NCI-H2107 treated with DMSO at 0.1 percent for 48 hours (cell line): ENCODE measurements around the gene SETD1A.
"Not testable (repeated sequence)": the region's sequence is repeated elsewhere in the genome, so short reads cannot be mapped to it uniquely, and the experiment has no call there.

Experiments
- DNase-seq: peaks from one replicate; lab custom pipeline; 2025; ENCODE audit not compliant: unreplicated experiment; lab: John Stamatoyannopoulos, UW

The SETD1A gene

GRCh38 chr16:30997725-30998711 lies 40.5 kb downstream of the SETD1A start:
- DNase-seq, result peak; percentile 12

- no peak for DNase-seq
Observed at GRCh38 chr16:30998852-30999761, 41.6 kb downstream of the SETD1A start.

GRCh38 chr16:31000671-31001382 lies 43.3 kb downstream of the SETD1A start:
- DNase-seq, result no peak

- no peak for DNase-seq
Observed at GRCh38 chr16:31001507-31002249, 44.1 kb downstream of the SETD1A start.

- no peak for DNase-seq
Observed at GRCh38 chr16:31002250-31002700, 44.7 kb downstream of the SETD1A start.

GRCh38 chr16:31002862-31003341 lies 45.3 kb downstream of the SETD1A start:
- no peak for DNase-seq

GRCh38 chr16:31003744-31004143 lies 46.2 kb downstream of the SETD1A start:
- DNase-seq, result no peak

GRCh38 chr16:31004658-31005057 lies 47.1 kb downstream of the SETD1A start:
- DNase-seq, result no peak

- DNase-seq, result no peak
Observed at GRCh38 chr16:31005350-31006085, 48.0 kb downstream of the SETD1A start.

- DNase-seq, result no peak
Observed at GRCh38 chr16:31006086-31006385, 48.5 kb downstream of the SETD1A start.

GRCh38 chr16:31006589-31006988 lies 49.0 kb downstream of the SETD1A start:
- DNase-seq, result no peak

GRCh38 chr16:31007684-31008083 lies 50.1 kb downstream of the SETD1A start:
- no peak for DNase-seq

GRCh38 chr16:31008149-31008548 lies 50.6 kb downstream of the SETD1A start:
- no peak for DNase-seq

- no peak for DNase-seq
Observed at GRCh38 chr16:31008551-31008950, 51.0 kb downstream of the SETD1A start.

- DNase-seq, result no peak
Observed at GRCh38 chr16:31009120-31009519, 51.6 kb downstream of the SETD1A start.

GRCh38 chr16:31009894-31010584 lies 52.5 kb downstream of the SETD1A start:
- no peak for DNase-seq

- no peak for DNase-seq
Observed at GRCh38 chr16:31010585-31011325, 53.2 kb downstream of the SETD1A start, which contains the start of gene STX1B. TSS of gene STX1B (minus strand) at chr16:31010638. CDS start at chr16:31010396, 242 bp downstream.

- not testable (repeated sequence) for DNase-seq
Observed at GRCh38 chr16:31011815-31012214, 54.3 kb downstream of the SETD1A start.
